ENCODE data around the gene FUT7. TPM values are rescaled to one million over a fixed set of nuclear protein-coding genes. Genes with fewer than 3 reads are reported as not detected.
A peak's percentile ranks its signal among the peaks of the same experiment; 100 is the strongest.
"Not testable (repeated sequence)": the region's sequence is repeated elsewhere in the genome, so short reads cannot be mapped to it uniquely, and the experiment has no call there.

The FUT7 gene
- total RNA-seq, 1 donor = not detected

GRCh38 chr9:137037483-137037882 lies 5.6 kb upstream of the FUT7 start:
- no peak overlapping the region for H3K4me3 ChIP-seq (ENCODE audit: low read depth, low read length)
- DNase-seq (ENCODE audit: low read depth) = no peak
- no peak for TF ChIP-seq CTCF (IDR thresholded peaks at IDR 0.05; ENCODE audit: insufficient read depth, low read length)

- no peak for TF ChIP-seq CTCF (IDR thresholded peaks at IDR 0.05; ENCODE audit: insufficient read depth, low read length)
- H3K4me3 ChIP-seq (ENCODE audit: low read depth, low read length) = no peak overlapping the region
- no peak for DNase-seq (ENCODE audit: low read depth)
Observed at GRCh38 chr9:137037035-137037434, 5.1 kb upstream of the FUT7 start.

GRCh38 chr9:137035937-137036336 lies 4.0 kb upstream of the FUT7 start:
- TF ChIP-seq CTCF (IDR thresholded peaks at IDR 0.05; ENCODE audit: insufficient read depth, low read length) = no peak
- DNase-seq (ENCODE audit: low read depth) = no peak

DNA sequence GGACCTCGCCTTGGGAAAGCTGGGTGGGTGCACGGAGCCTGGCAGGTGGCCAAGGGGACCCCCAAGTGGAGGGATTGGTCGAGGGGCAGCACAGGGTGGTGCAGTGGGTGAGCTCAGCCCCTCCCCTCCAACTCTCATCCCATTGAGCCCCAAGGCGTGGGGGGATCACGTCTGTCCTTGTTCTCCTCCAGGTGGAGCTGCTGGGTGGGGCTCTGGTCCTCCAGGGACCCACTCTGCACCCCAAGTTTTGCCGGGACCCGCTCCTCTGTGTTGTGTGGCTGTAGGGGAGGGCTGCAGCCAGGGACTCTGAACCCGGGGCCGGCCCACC lies 3.6 kb upstream of the FUT7 start:
- no peak for TF ChIP-seq CTCF (IDR thresholded peaks at IDR 0.05; ENCODE audit: insufficient read depth, low read length)
- H3K4me3 ChIP-seq (ENCODE audit: low read depth, low read length) = no peak overlapping the region
- DNase-seq (ENCODE audit: low read depth) = no peak

More at GRCh38 chr9:137035937-137036336, 4.0 kb upstream of the FUT7 start:
- H3K4me3 ChIP-seq (ENCODE audit: low read depth, low read length) = no peak overlapping the region

- peak; percentile 85 for DNase-seq (ENCODE audit: low read depth)
- H3K4me3 ChIP-seq (ENCODE audit: low read depth, low read length) = no peak overlapping the region
- TF ChIP-seq CTCF (IDR thresholded peaks at IDR 0.05; ENCODE audit: insufficient read depth, low read length) = peak; percentile 93
Observed at GRCh38 chr9:137034709-137035506, 3.0 kb upstream of the FUT7 start.

GRCh38 chr9:137034039-137034708 lies 2.3 kb upstream of the FUT7 start:
- DNase-seq (ENCODE audit: low read depth) = no peak
- H3K4me3 ChIP-seq (ENCODE audit: low read depth, low read length) = no peak overlapping the region
- no peak for TF ChIP-seq CTCF (IDR thresholded peaks at IDR 0.05; ENCODE audit: insufficient read depth, low read length)

DNA sequence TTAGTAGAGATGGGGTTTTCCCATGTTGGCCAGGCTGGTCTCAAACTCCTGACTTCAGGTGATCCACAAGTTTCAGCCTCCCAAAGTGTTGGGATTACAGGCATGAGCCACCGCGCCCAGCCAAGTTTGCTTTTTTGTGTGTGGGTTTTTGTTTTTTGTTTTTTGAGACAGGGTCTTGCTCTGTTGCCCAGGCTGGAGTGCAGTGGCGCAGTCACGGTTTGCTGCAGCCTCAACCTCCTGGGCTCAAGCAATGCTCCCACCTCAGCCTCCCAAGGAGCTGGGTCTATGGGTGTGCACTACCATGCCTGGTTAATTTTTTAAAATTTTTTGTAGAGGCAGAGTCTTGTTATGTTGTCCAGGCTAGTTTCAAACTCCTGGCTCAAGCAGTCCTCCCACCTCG lies 1.6 kb upstream of the FUT7 start:
- not testable (repeated sequence) for H3K4me3 ChIP-seq (ENCODE audit: low read depth, low read length); DNase-seq (ENCODE audit: low read depth)

All from fibroblast of the aortic adventitia (primary cell).